Right lobe of liver (tissue), 6 donors: ENCODE data around the gene CEBPZOS. TPM values are rescaled to one million over a fixed set of nuclear protein-coding genes. Genes with fewer than 3 reads are reported as not detected.

Experiments
- ATAC-seq, 4 donors: fragments of 200-7000 bp; cut with Tn5 transposase; one replicate each; pipeline ENCODE4 v1.9.1; 2020; ENCODE audit warnings: mild to moderate bottlenecking in 4 of 4, moderate library complexity in 4 of 4
- DNase-seq, 3 donors: peaks; one replicate each; pipeline ENCODE4 v3.0.0-alpha.2; 2020
- H3K27ac ChIP-seq, 3 donors: fragments of 200-600 bp; one replicate each; pipeline ENCODE4 v1.8.0; 2022
- H3K27me3 ChIP-seq, 2 donors: fragments of 200-600 bp; one replicate each; pipeline ENCODE4 v1.8.0; 2022
- H3K36me3 ChIP-seq, 4 donors: fragments of 200-600 bp; sonication (generic) in 1 of 4; one replicate each; pipeline versions ENCODE4 v1.5.1 to v1.8.0; 2017 to 2022; ENCODE audit warnings: control low read depth in 1 of 4
- H3K4me1 ChIP-seq, 4 donors: fragments of 200-600 bp; sonication (generic) in 1 of 4; one replicate each; pipeline versions ENCODE4 v1.5.1 to v1.8.0; 2017 to 2022; ENCODE audit warnings: control low read depth in 1 of 4
- H3K4me3 ChIP-seq, 3 donors: fragments of 200-600 bp; one replicate each; pipeline ENCODE4 v1.8.0; 2022
- H3K9me3 ChIP-seq, 4 donors: fragments of 200-600 bp; sonication (generic) in 1 of 4; one replicate each; pipeline versions ENCODE4 v1.5.1 to v1.8.0; 2017 to 2022; ENCODE audit warnings: control low read depth in 1 of 4
- POLR2A ChIP-seq: fragments of 450-650 bp; IDR thresholded peaks from one replicate; pipeline ENCODE4 v1.6.1; 2017; ENCODE audit warnings: antibody characterized with exemption, mild to moderate bottlenecking
- WGBS: methylation state at CpG from one replicate; pipeline ENCODE4 v1.1.6; 2018; ENCODE audit warnings: low coverage, low lambda C conversion rate; ENCODE audit not compliant: insufficient coverage; ENCODE audit errors: missing lambda C conversion rate; 5-methylcytosine and 5-hydroxymethylcytosine counted together
- intact Hi-C, 2 donors: fragments of 100-400 bp; cut with DNase I; formaldehyde crosslinking; loops; one replicate each; pipeline versions ENCODE4 v1.11.2 to v1.14.1; 2022
- total RNA-seq, 6 experiments: library from RNA; depleted of rRNA in 2 of 6; stranded (reverse); fragments of >200 nt in 2 of 6; fragmentation: NEBNext Ultra II Directional in 3 of 6; extraction: Animal tissue kit (Norgen Biotek cat#: 25700) in 3 of 6; gene quantifications; one replicate each; pipeline versions ENCODE4 v1.1.0 to v1.2.4, GENCODE V29; 2016 to 2023
- TF ChIP-seq, protein P1 (sequence below), 4 donors: fragments of 200-600 bp in 3 of 4; fragments of 450-650 bp in 1 of 4; IDR thresholded peaks; one replicate each; pipeline versions ENCODE4 v1.5.1 to v1.8.0; 2016 to 2022; ENCODE audit warnings: antibody characterized with exemption in 4 of 4, mild to moderate bottlenecking in 2 of 4
- donor health status: DM: no; HTN: yes; CAD: no.
- donor health status: DM: no; HTN: no; CAD: no.
- donor health status: DM: no; HTN: no; CAD: no.
- donor health status: DM: no; HTN: yes; CAD: no.
- donor health status: DM: no; HTN: yes; CAD: no.

CEBPZOS gene
- total RNA-seq, 6 experiments from 2014 or later, result 10.7 to 26.6 (median 18.1) TPM

GRCh38 chr2:37167636-37168180 is 28.6 kb upstream of the CEBPZOS start:
- Histone ChIP-seq H3K9me3 (no peaks in the 10 kb centered on the region), H3K4me3 (no peak overlapping the region), H3K4me1 (peaks cover 0 to 4% (median 0%) of the 10 kb centered on the region in 4 donors), H3K27me3 (no peaks in the 10 kb centered on the region), H3K27ac (no peak overlapping the region), H3K36me3 (no peaks in the 10 kb centered on the region)
- intact Hi-C loops, result no loop called here
- TF ChIP-seq, protein P1, sequence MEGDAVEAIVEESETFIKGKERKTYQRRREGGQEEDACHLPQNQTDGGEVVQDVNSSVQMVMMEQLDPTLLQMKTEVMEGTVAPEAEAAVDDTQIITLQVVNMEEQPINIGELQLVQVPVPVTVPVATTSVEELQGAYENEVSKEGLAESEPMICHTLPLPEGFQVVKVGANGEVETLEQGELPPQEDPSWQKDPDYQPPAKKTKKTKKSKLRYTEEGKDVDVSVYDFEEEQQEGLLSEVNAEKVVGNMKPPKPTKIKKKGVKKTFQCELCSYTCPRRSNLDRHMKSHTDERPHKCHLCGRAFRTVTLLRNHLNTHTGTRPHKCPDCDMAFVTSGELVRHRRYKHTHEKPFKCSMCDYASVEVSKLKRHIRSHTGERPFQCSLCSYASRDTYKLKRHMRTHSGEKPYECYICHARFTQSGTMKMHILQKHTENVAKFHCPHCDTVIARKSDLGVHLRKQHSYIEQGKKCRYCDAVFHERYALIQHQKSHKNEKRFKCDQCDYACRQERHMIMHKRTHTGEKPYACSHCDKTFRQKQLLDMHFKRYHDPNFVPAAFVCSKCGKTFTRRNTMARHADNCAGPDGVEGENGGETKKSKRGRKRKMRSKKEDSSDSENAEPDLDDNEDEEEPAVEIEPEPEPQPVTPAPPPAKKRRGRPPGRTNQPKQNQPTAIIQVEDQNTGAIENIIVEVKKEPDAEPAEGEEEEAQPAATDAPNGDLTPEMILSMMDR (IDR thresholded peaks at IDR 0.05), result no peak
- no peak for TF ChIP-seq POLR2A
- peak in 1 of 4 donors; percentile 83 for ATAC-seq
- no peak for DNase-seq
- WGBS, result 82% methylated on average over 3 of the region's 3 CpGs

DNA sequence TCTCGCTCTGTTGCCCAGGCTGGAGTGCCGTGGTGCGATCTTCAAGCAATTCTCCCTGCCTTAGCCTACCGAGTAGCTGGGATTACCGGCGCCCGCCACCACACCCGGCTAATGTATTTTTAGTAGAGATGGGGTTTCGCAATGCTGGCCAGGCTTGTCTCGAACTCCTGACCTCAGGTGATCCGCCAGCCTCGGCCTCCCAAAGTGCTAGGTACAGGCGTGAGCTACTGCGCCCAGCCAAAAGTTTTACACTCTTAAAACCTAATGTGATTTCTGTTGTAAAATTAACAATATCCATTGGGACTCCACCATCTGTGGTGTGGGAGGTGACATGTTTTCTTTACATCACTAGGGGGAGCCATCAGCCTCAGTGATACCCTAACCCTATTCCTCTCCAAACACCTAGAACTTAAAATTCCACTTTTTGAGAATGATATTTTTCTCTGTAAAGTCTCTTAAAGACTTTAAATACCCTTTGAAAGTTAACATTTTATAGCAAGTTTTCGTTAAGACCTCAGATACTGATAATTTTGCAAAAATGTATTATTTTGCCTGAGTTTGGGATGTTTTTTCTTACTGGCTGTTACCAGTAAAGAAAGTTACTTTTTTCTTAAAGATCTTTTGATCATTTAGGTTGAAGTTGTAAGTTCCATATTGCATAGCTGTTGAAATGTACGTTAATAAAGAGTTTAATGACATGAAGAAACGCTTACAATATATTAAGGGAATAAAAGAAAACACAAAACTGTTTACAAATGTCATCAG is 27.9 kb upstream of the CEBPZOS start:
- peak; percentile 88 to 93 (median 90) for ATAC-seq
- no peak overlapping the region for H3K4me3 ChIP-seq
- H3K27ac ChIP-seq, result no peak overlapping the region
- no peaks in the 10 kb centered on the region for H3K27me3 ChIP-seq
- H3K9me3 ChIP-seq, result no peaks in the 10 kb centered on the region
- TF ChIP-seq POLR2A, result no peak
- TF ChIP-seq, protein P1 (IDR thresholded peaks at IDR 0.05), result peak; percentile 51 to 68 (median 63)
- intact Hi-C loops, result no loop called here
- H3K36me3 ChIP-seq, result no peaks in the 10 kb centered on the region
- DNase-seq, result no peak
- WGBS, result 33% methylated on average over 17 of the region's 17 CpGs
- peaks cover 0 to 4% (median 0%) of the 10 kb centered on the region in 4 donors for H3K4me1 ChIP-seq

DNA sequence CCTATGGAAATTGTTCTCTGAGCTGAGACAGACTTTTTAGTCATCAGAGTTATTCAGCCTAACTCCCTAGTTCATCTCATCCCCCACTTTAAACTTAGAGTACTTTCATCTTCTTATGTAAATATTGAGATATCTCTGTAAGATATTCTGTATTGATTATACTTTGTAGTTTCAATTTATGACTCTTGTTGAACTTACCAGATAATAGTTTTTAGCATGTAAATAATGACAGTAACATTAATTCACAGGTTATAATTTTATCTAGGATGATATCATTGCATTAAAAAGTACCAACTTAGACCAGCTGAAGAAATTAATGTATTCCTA is 24.7 kb upstream of the CEBPZOS start:
- no peak for DNase-seq
- no peaks in the 10 kb centered on the region for H3K27me3 ChIP-seq
- no peak overlapping the region for H3K27ac ChIP-seq
- TF ChIP-seq POLR2A, result no peak
- TF ChIP-seq, protein P1 (IDR thresholded peaks at IDR 0.05), result no peak
- intact Hi-C loops, result no loop called here
- peaks cover 0 to 4% (median 0%) of the 10 kb centered on the region in 4 donors for H3K4me1 ChIP-seq
- H3K9me3 ChIP-seq, result no peaks in the 10 kb centered on the region
- no peak overlapping the region for H3K4me3 ChIP-seq
- peak in 3 of 4 donors; percentile 34 to 60 (median 36) for ATAC-seq
- H3K36me3 ChIP-seq, result no peaks in the 10 kb centered on the region

DNA sequence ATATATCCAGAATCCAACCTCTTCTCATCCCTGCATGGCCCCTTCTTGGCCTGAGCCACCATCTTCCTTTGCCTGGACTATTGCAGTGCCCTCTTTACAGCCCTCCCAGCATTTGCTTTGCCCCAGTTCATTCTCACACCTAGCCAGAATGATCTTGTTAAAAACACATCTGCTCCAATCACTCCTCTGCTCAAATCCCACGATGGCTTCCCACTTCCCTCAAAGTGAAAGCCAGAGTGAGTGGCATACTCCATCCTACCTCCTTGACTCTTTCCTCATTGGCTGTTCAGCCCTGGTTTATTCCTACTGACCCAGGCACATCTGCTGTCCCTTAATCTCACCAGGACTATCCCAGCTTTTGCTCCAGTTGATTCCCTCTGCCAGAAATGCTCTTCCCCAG is 22.6 kb upstream of the CEBPZOS start:
- TF ChIP-seq POLR2A, result no peak
- TF ChIP-seq, protein P1 (IDR thresholded peaks at IDR 0.05), result no peak
- no peaks in the 10 kb centered on the region for H3K4me1 ChIP-seq
- no peaks in the 10 kb centered on the region for H3K36me3 ChIP-seq
- H3K27ac ChIP-seq, result no peak overlapping the region
- 92% methylated on average over 1 of the region's 1 CpG for WGBS
- intact Hi-C loops, result no loop called here
- DNase-seq, result no peak
- no peak for ATAC-seq
- H3K9me3 ChIP-seq, result no peaks in the 10 kb centered on the region
- H3K27me3 ChIP-seq, result no peaks in the 10 kb centered on the region
- H3K4me3 ChIP-seq, result no peak overlapping the region
